ENCODE data around the gene LYST.

The LYST gene

GRCh38 chr1:235737751-235738150 lies 129.0 kb downstream of the LYST start:
- Histone ChIP-seq H3K27me3 (ENCODE audit: control insufficient read depth, insufficient read depth, low read length) (no peaks in the 10 kb centered on the region), H3K4me3 (ENCODE audit: low read depth, low read length) (no peak overlapping the region), H3K36me3 (ENCODE audit: control insufficient read depth, insufficient read depth, low read length) (no peaks in the 10 kb centered on the region), H3K4me1 (ENCODE audit: control insufficient read depth, insufficient read depth, low read length) (no peaks in the 10 kb centered on the region; the same call in 1 of the 2 replicates), H3K9me3 (ENCODE audit: control insufficient read depth, insufficient read depth, low read depth, low read length) (no peaks in the 10 kb centered on the region), H3K9ac (ENCODE audit: low read length) (no peak overlapping the region), H3K27ac (ENCODE audit: low read depth, low read length) (no peak overlapping the region)

GRCh38 chr1:235736263-235736662 lies 130.4 kb downstream of the LYST start:
- Histone ChIP-seq H3K4me3 (ENCODE audit: low read depth, low read length) (no peak overlapping the region), H3K9me3 (ENCODE audit: control insufficient read depth, insufficient read depth, low read depth, low read length) (no peaks in the 10 kb centered on the region), H3K4me1 (ENCODE audit: control insufficient read depth, insufficient read depth, low read length) (no peaks in the 10 kb centered on the region), H3K27me3 (ENCODE audit: control insufficient read depth, insufficient read depth, low read length) (no peaks in the 10 kb centered on the region), H3K9ac (ENCODE audit: low read length) (no peak overlapping the region), H3K36me3 (ENCODE audit: control insufficient read depth, insufficient read depth, low read length) (no peaks in the 10 kb centered on the region), H3K27ac (ENCODE audit: low read depth, low read length) (no peak overlapping the region)

DNA sequence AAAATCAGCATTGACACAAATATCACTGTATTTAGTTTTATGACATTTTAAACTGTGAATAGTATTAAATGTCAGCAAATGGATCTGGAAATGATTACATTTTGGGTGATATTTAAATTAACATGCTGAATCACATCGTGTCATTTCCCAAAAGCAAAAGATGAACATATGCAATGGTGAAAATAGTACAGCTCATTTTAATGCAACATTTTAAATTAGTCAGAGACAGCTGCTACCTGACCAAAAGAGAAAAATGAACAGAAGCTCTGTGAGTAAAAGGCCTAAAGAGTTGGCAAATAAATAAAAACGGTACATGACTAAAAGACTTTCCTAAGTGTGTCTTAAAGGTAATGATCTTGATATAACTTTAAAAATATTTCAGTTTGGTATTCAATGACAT lies 131.1 kb downstream of the LYST start:
- Histone ChIP-seq H3K36me3 (ENCODE audit: control insufficient read depth, insufficient read depth, low read length) (no peaks in the 10 kb centered on the region), H3K4me1 (ENCODE audit: control insufficient read depth, insufficient read depth, low read length) (no peaks in the 10 kb centered on the region), H3K27me3 (ENCODE audit: control insufficient read depth, insufficient read depth, low read length) (no peaks in the 10 kb centered on the region), H3K4me3 (ENCODE audit: low read depth, low read length) (no peak overlapping the region), H3K9me3 (ENCODE audit: control insufficient read depth, insufficient read depth, low read depth, low read length) (no peaks in the 10 kb centered on the region), H3K9ac (ENCODE audit: low read length) (no peak overlapping the region), H3K27ac (ENCODE audit: low read depth, low read length) (no peak overlapping the region)

GRCh38 chr1:235734335-235734734 lies 132.4 kb downstream of the LYST start:
- no peak overlapping the region for H3K27ac ChIP-seq (ENCODE audit: low read depth, low read length)
- H3K9me3 ChIP-seq (ENCODE audit: control insufficient read depth, insufficient read depth, low read depth, low read length), result no peaks in the 10 kb centered on the region
- no peak overlapping the region for H3K4me3 ChIP-seq (ENCODE audit: low read depth, low read length)
- H3K9ac ChIP-seq (ENCODE audit: low read length), result no peak overlapping the region
- no peaks in the 10 kb centered on the region for H3K4me1 ChIP-seq (ENCODE audit: control insufficient read depth, insufficient read depth, low read length)
- no peaks in the 10 kb centered on the region for H3K27me3 ChIP-seq (ENCODE audit: control insufficient read depth, insufficient read depth, low read length)
- H3K36me3 ChIP-seq (ENCODE audit: control insufficient read depth, insufficient read depth, low read length), result no peaks in the 10 kb centered on the region

GRCh38 chr1:235730007-235730406 lies 136.7 kb downstream of the LYST start:
- H3K27me3 ChIP-seq (ENCODE audit: control insufficient read depth, insufficient read depth, low read length), result no peaks in the 10 kb centered on the region
- no peak overlapping the region for H3K27ac ChIP-seq (ENCODE audit: low read depth, low read length)
- no peak overlapping the region for H3K9ac ChIP-seq (ENCODE audit: low read length)
- H3K9me3 ChIP-seq (ENCODE audit: control insufficient read depth, insufficient read depth, low read depth, low read length), result no peaks in the 10 kb centered on the region
- H3K4me3 ChIP-seq (ENCODE audit: low read depth, low read length), result no peak overlapping the region
- no peaks in the 10 kb centered on the region for H3K36me3 ChIP-seq (ENCODE audit: control insufficient read depth, insufficient read depth, low read length)
- H3K4me1 ChIP-seq (ENCODE audit: control insufficient read depth, insufficient read depth, low read length), result no peaks in the 10 kb centered on the region

DNA sequence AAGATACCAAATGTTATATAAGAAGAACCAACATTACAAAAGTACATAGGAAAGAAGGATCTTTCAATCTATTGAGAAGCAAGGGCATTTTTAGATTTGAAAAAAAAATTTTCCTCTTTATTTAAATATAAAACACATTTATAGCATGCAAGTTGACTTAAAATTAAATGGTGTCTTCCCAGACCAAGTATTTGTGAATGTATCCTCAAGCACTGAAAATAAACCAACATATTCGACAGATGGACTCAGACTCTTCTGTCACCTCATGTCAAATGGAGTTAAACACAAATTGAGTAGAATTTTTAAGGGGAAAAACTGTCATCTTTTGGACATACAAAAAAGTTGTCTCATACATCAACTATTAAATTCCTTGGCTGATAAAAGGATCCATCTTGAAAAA lies 140.1 kb downstream of the LYST start:
- H3K4me1 ChIP-seq (ENCODE audit: control insufficient read depth, insufficient read depth, low read length), result no peaks in the 10 kb centered on the region
- no peaks in the 10 kb centered on the region for H3K9me3 ChIP-seq (ENCODE audit: control insufficient read depth, insufficient read depth, low read depth, low read length)
- no peaks in the 10 kb centered on the region for H3K36me3 ChIP-seq (ENCODE audit: control insufficient read depth, insufficient read depth, low read length)
- no peak overlapping the region for H3K4me3 ChIP-seq (ENCODE audit: low read depth, low read length)
- H3K27ac ChIP-seq (ENCODE audit: low read depth, low read length), result no peak overlapping the region
- no peak overlapping the region for H3K9ac ChIP-seq (ENCODE audit: low read length)
- H3K27me3 ChIP-seq (ENCODE audit: control insufficient read depth, insufficient read depth, low read length), result no peaks in the 10 kb centered on the region

DNA sequence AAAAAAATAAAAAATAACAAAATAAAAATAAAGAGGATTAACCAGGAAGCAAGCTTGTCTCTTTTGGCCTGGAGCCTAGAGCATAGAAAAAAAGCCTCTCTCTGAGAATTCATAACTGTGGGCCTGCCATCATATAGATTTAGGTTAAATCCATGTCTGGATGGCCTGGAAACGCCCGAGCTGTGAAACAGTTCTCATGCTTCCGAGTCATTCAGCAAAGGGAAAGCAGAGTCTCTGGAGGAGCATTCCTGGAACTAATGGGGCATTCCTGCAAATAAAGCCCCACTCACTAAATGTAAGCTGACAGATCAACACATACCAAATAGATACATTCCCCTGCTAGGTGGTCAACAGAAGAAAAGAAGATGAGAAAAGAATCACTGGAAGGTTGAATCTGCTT lies 141.3 kb downstream of the LYST start:
- Histone ChIP-seq H3K4me1 (ENCODE audit: control insufficient read depth, insufficient read depth, low read length) (no peaks in the 10 kb centered on the region), H3K27me3 (ENCODE audit: control insufficient read depth, insufficient read depth, low read length) (no peaks in the 10 kb centered on the region), H3K4me3 (ENCODE audit: low read depth, low read length) (no peak overlapping the region), H3K9me3 (ENCODE audit: control insufficient read depth, insufficient read depth, low read depth, low read length) (no peaks in the 10 kb centered on the region), H3K9ac (ENCODE audit: low read length) (no peak overlapping the region), H3K27ac (ENCODE audit: low read depth, low read length) (no peak overlapping the region), H3K36me3 (ENCODE audit: control insufficient read depth, insufficient read depth, low read length) (no peaks in the 10 kb centered on the region)

GRCh38 chr1:235724730-235725129 lies 142.0 kb downstream of the LYST start:
- Histone ChIP-seq H3K36me3 (ENCODE audit: control insufficient read depth, insufficient read depth, low read length) (no peaks in the 10 kb centered on the region), H3K27ac (ENCODE audit: low read depth, low read length) (no peak overlapping the region), H3K27me3 (ENCODE audit: control insufficient read depth, insufficient read depth, low read length) (no peaks in the 10 kb centered on the region), H3K9me3 (ENCODE audit: control insufficient read depth, insufficient read depth, low read depth, low read length) (no peaks in the 10 kb centered on the region), H3K4me1 (ENCODE audit: control insufficient read depth, insufficient read depth, low read length) (no peaks in the 10 kb centered on the region), H3K9ac (ENCODE audit: low read length) (no peak overlapping the region), H3K4me3 (ENCODE audit: low read depth, low read length) (no peak overlapping the region)

GRCh38 chr1:235722858-235723257 lies 143.8 kb downstream of the LYST start:
- Histone ChIP-seq H3K9me3 (ENCODE audit: control insufficient read depth, insufficient read depth, low read depth, low read length) (no peaks in the 10 kb centered on the region), H3K36me3 (ENCODE audit: control insufficient read depth, insufficient read depth, low read length) (no peaks in the 10 kb centered on the region), H3K4me3 (ENCODE audit: low read depth, low read length) (no peak overlapping the region), H3K4me1 (ENCODE audit: control insufficient read depth, insufficient read depth, low read length) (no peaks in the 10 kb centered on the region), H3K27ac (ENCODE audit: low read depth, low read length) (no peak overlapping the region), H3K27me3 (ENCODE audit: control insufficient read depth, insufficient read depth, low read length) (no peaks in the 10 kb centered on the region), H3K9ac (ENCODE audit: low read length) (no peak overlapping the region)

- Histone ChIP-seq H3K4me1 (ENCODE audit: control insufficient read depth, insufficient read depth, low read length) (no peaks in the 10 kb centered on the region), H3K4me3 (ENCODE audit: low read depth, low read length) (no peak overlapping the region), H3K27ac (ENCODE audit: low read depth, low read length) (no peak overlapping the region), H3K9me3 (ENCODE audit: control insufficient read depth, insufficient read depth, low read depth, low read length) (no peaks in the 10 kb centered on the region), H3K36me3 (ENCODE audit: control insufficient read depth, insufficient read depth, low read length) (no peaks in the 10 kb centered on the region), H3K9ac (ENCODE audit: low read length) (no peak overlapping the region), H3K27me3 (ENCODE audit: control insufficient read depth, insufficient read depth, low read length) (no peaks in the 10 kb centered on the region)
Observed at GRCh38 chr1:235721982-235722381, 144.7 kb downstream of the LYST start.

DNA sequence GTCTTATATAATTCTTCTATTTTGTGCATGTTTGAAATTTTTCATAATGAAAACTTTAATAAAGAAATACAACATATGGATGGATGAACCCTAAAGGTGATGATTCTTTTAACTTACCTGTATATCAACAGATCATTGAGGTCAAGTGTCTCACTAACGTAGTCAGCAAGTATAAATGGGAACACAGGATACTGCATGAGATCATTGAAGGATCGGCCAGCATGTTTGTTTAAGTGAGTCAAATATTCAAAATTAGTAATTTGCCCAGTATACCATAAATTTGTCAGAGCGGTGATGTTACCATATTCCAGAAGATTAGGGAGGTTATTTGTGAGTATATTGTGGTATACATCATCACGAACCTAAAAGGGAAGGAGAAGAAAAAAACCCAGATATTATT lies 146.2 kb downstream of the LYST start:
- Histone ChIP-seq H3K9me3 (ENCODE audit: control insufficient read depth, insufficient read depth, low read depth, low read length) (no peaks in the 10 kb centered on the region), H3K4me3 (ENCODE audit: low read depth, low read length) (no peak overlapping the region), H3K27me3 (ENCODE audit: control insufficient read depth, insufficient read depth, low read length) (no peaks in the 10 kb centered on the region), H3K36me3 (ENCODE audit: control insufficient read depth, insufficient read depth, low read length) (no peaks in the 10 kb centered on the region), H3K4me1 (ENCODE audit: control insufficient read depth, insufficient read depth, low read length) (no peaks in the 10 kb centered on the region), H3K9ac (ENCODE audit: low read length) (no peak overlapping the region), H3K27ac (ENCODE audit: low read depth, low read length) (no peak overlapping the region)

- H3K4me3 ChIP-seq (ENCODE audit: low read depth, low read length), result no peak overlapping the region
- no peaks in the 10 kb centered on the region for H3K27me3 ChIP-seq (ENCODE audit: control insufficient read depth, insufficient read depth, low read length)
- H3K4me1 ChIP-seq (ENCODE audit: control insufficient read depth, insufficient read depth, low read length), result no peaks in the 10 kb centered on the region
- no peak overlapping the region for H3K9ac ChIP-seq (ENCODE audit: low read length)
- no peaks in the 10 kb centered on the region for H3K9me3 ChIP-seq (ENCODE audit: control insufficient read depth, insufficient read depth, low read depth, low read length)
- H3K27ac ChIP-seq (ENCODE audit: low read depth, low read length), result no peak overlapping the region
- no peaks in the 10 kb centered on the region for H3K36me3 ChIP-seq (ENCODE audit: control insufficient read depth, insufficient read depth, low read length)
Observed at GRCh38 chr1:235714205-235714897, 152.4 kb downstream of the LYST start.
